ENCODE results near the gene HSPA1L. TPM values are rescaled to one million over a fixed set of nuclear protein-coding genes. Genes with fewer than 3 reads are reported as not detected.
"Not testable (repeated sequence)": the region's sequence is repeated elsewhere in the genome, so short reads cannot be mapped to it uniquely, and the experiment has no call there.

Gene HSPA1L
- total RNA-seq (1 to 10 TPM in 2 of 6 donors, under 1 TPM in 4; 0.51 to 1.2 (median 0.68) TPM), polyA plus RNA-seq (1 to 10 TPM in 1 of 2 donors, under 1 TPM in 1; 0.46 to 1.0 TPM)

GRCh38 chr6:31815025-31815838, at the start of gene HSPA1L, which contains the start of gene HSPA1A:
Gene HSPA1L (minus strand): TSS chr6:31815283. CDS start chr6:31811972, 3,311 bp downstream.
Gene HSPA1A (plus strand): TSS chr6:31815543. CDS start chr6:31815757, 214 bp downstream.
- peak; percentile 90 to 97 (median 94) for DNase-seq

DNA sequence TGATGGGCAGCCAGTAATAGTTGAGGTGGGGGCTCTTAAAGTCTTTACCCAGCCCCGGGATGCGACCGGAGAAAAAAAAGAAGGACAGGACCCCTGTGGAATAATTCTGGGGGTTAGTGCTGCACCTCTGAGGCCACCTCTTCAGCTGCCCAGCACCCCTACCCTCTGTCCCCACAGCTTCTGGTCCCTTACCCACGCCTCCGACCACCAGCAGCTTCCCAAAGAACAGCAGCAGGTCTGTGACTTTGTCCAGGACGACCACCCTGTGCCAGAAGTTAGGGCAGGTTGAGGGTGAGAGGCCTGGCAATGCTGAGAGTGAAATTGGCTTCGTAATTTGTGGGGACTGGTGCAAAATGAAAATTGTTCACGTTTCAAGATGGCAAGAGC, 49.7 kb upstream of the HSPA1L start:
- intact Hi-C loops (cut with DNase I): no loop called here
- no peak for TF ChIP-seq CTCF (IDR thresholded peaks at IDR 0.05)
- H3K36me3 ChIP-seq: peaks cover 0 to 5% (median 1%) of the 10 kb centered on the region in 3 donors
- no peak overlapping the region for H3K4me3 ChIP-seq
- FAIRE-seq: no peak
- H3K27me3 ChIP-seq: no peaks in the 10 kb centered on the region
- 75 to 83% methylated on average over 8 of the region's 8 CpGs for WGBS, 2 donors
- peaks cover 0 to 6% (median 0%) of the 10 kb centered on the region in 3 donors for H3K4me1 ChIP-seq
- H3K27ac ChIP-seq: no peak overlapping the region
- DNase-seq: no peak
- ATAC-seq: no peak
- no peaks in the 10 kb centered on the region for H3K9me3 ChIP-seq

More at GRCh38 chr6:31815025-31815838, at the start of gene HSPA1L, which contains the start of gene HSPA1A:
- 0% methylated on average over 47 to 56 of the region's 56 CpGs for WGBS, 2 donors
- Histone ChIP-seq H3K4me3 (peak within 1 kb of the TSS in 3 of 4 donors; percentile 33 to 44 (median 43)), H3K27ac (peak within 1 kb of the TSS; percentile 78 to 100 (median 94)), H3K9me3 (no peaks in the 10 kb centered on the region), H3K36me3 (no peaks in the 10 kb centered on the region), H3K27me3 (no peaks in the 10 kb centered on the region), H3K4me1 (peaks cover 3 to 18% (median 16%) of the 10 kb centered on the region in 3 donors)
- no peak for FAIRE-seq
- peak; percentile 36 to 85 (median 72) for ATAC-seq
- intact Hi-C loops (cut with DNase I): no loop called here
- no peak for TF ChIP-seq CTCF (IDR thresholded peaks at IDR 0.05)

GRCh38 chr6:31864123-31864562, 49.1 kb upstream of the HSPA1L start:
- peak overlapping the region; percentile 49 to 87 (median 64) for H3K27ac ChIP-seq
- H3K4me1 ChIP-seq; ATAC-seq; H3K36me3 ChIP-seq; DNase-seq; H3K9me3 ChIP-seq; H3K27me3 ChIP-seq; intact Hi-C loops (cut with DNase I); FAIRE-seq: not testable (repeated sequence)
- 7% methylated on average over 15 to 16 of the region's 16 CpGs for WGBS, 2 donors
- H3K4me3 ChIP-seq: peak overlapping the region in 3 of 4 donors; percentile 15 to 88 (median 46)

DNA sequence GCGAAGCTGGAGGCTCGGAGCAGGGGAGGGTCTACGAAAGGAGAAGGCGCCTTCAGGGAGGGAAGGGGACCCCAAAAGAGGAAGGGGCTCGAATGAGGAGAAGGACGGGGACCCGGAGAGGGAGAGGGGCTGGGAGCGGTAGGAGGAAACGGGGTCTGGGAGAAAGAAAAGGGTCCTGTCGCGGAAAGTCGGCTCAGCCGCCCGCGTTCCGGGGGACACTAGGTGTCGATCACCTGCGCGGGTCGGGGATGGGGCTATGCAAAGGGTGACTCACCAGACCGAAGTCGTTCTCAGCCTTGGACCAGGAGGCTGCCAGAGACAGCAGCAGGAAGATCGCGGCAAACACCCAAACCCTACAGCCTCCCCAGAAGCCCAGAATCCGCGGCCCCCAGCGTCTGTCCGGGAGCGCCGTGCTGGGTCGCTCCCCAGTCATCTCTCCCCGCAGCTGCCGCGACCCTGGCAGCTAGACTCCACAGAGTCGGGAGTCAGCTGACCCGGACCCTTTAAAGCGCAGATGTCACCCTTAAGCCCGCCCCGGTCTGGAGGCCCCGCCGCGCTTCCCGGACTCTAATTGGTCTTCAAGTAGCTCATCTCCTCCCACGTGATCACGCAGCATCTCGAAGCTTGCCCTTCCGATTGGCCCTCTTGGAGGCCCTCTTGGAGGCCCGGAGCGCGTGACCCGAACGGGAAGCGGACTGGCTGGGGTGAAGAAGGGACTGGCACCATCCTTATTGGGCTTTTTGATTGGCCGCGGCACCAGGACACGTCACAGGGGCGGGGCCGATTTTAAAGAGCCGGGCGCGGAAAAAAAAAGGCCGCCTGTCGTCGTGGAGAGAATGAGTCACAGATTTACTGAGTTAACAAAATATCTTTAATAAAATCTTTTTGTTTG, 47.5 kb upstream of the HSPA1L start, which contains the start of gene NEU1:
Gene NEU1, minus strand, starts transcription at position 478 of the 892 bp plus-strand sequence. Its CDS starts 45 bp downstream, at position 433.
- ATAC-seq: peak; percentile 93 to 98 (median 96)

More for the DNA sequence above, 47.5 kb upstream of the HSPA1L start, which contains the start of gene NEU1:
- Histone ChIP-seq H3K27ac (peak within 1 kb of the TSS; percentile 56 to 87 (median 78)), H3K36me3 (peaks cover 2 to 14% (median 8%) of the 10 kb centered on the region in 3 donors), H3K9me3 (no peaks in the 10 kb centered on the region), H3K27me3 (no peaks in the 10 kb centered on the region), H3K4me3 (peak within 1 kb of the TSS; percentile 74 to 88 (median 82)), H3K4me1 (peaks cover 0 to 6% (median 0%) of the 10 kb centered on the region in 3 donors)
- FAIRE-seq: peak; percentile 98
- TF ChIP-seq CTCF (IDR thresholded peaks at IDR 0.05): no peak
- peak; percentile 95 to 100 (median 100) for DNase-seq
- WGBS, 2 donors: 1% methylated on average over 61 to 64 of the region's 64 CpGs
- intact Hi-C loops (cut with DNase I): no loop called here

Measured in pancreas (tissue), 10 donors.